COLO668 (cell line): ENCODE data around the gene CATSPERE.

ENCODE experiments used
- DNase-seq: peaks from one replicate; lab custom pipeline; 2025; ENCODE audit not compliant: unreplicated experiment; lab: John Stamatoyannopoulos, UW

CATSPERE gene

GRCh38 chr1:244461245-244462071 is at the start of gene CATSPERE:
TSS of gene CATSPERE (plus strand) at chr1:244461273. CDS start at chr1:244461430, 157 bp downstream.
- peak; percentile 96 for DNase-seq

- DNase-seq = no peak
Observed at GRCh38 chr1:244412176-244412575, 48.9 kb upstream of the CATSPERE start.

- DNase-seq = no peak
Observed at GRCh38 chr1:244413736-244414135, 47.3 kb upstream of the CATSPERE start.

GRCh38 chr1:244414543-244414942 is 46.5 kb upstream of the CATSPERE start:
- no peak for DNase-seq

- DNase-seq = no peak
Observed at GRCh38 chr1:244419024-244419423, 42.0 kb upstream of the CATSPERE start.

GRCh38 chr1:244422174-244422573 is 38.9 kb upstream of the CATSPERE start:
- DNase-seq = no peak

GRCh38 chr1:244424649-244425334 is 36.3 kb upstream of the CATSPERE start:
- no peak for DNase-seq

GRCh38 chr1:244427647-244428046 is 33.4 kb upstream of the CATSPERE start:
- no peak for DNase-seq

GRCh38 chr1:244429818-244430217 is 31.3 kb upstream of the CATSPERE start:
- DNase-seq = no peak

GRCh38 chr1:244431166-244431565 is 29.9 kb upstream of the CATSPERE start:
- no peak for DNase-seq

GRCh38 chr1:244435562-244436205 is 25.4 kb upstream of the CATSPERE start:
- DNase-seq = no peak

GRCh38 chr1:244436336-244437085 is 24.6 kb upstream of the CATSPERE start:
- no peak for DNase-seq

- no peak for DNase-seq
Observed at GRCh38 chr1:244437086-244437468, 24.0 kb upstream of the CATSPERE start.

- no peak for DNase-seq
Observed at GRCh38 chr1:244439391-244440032, 21.6 kb upstream of the CATSPERE start.

- no peak for DNase-seq
Observed at GRCh38 chr1:244442850-244443249, 18.2 kb upstream of the CATSPERE start.

GRCh38 chr1:244444854-244445253 is 16.2 kb upstream of the CATSPERE start:
- DNase-seq = no peak

- no peak for DNase-seq
Observed at GRCh38 chr1:244445320-244446181, 15.5 kb upstream of the CATSPERE start.

- DNase-seq = no peak
Observed at GRCh38 chr1:244447024-244447423, 14.0 kb upstream of the CATSPERE start.

GRCh38 chr1:244447552-244447951 is 13.5 kb upstream of the CATSPERE start:
- DNase-seq = no peak
